Stimulated activated CD4-positive, alpha-beta T cell treated with anti-CD3 and anti-CD28 coated beads, Interleukin-12 subunit alpha, Interleukin-12 subunit beta, amount 100 ng/mL, for 48 hours (primary cell): ENCODE measurements around the gene BICD2.

ENCODE experiments used
- DNase-seq, 3 donors: peaks; one replicate each; pipeline ENCODE4 v3.0.0-alpha.2; 2020; ENCODE audit warnings: low read depth in 2 of 3, low spot score in 1 of 3

Gene BICD2

GRCh38 chr9:92728831-92729734 is 35.5 kb downstream of the BICD2 start:
- DNase-seq: no peak

- DNase-seq: no peak
These were observed 36.6 kb downstream of the BICD2 start for GRCh38 chr9:92727716-92728700.

DNA sequence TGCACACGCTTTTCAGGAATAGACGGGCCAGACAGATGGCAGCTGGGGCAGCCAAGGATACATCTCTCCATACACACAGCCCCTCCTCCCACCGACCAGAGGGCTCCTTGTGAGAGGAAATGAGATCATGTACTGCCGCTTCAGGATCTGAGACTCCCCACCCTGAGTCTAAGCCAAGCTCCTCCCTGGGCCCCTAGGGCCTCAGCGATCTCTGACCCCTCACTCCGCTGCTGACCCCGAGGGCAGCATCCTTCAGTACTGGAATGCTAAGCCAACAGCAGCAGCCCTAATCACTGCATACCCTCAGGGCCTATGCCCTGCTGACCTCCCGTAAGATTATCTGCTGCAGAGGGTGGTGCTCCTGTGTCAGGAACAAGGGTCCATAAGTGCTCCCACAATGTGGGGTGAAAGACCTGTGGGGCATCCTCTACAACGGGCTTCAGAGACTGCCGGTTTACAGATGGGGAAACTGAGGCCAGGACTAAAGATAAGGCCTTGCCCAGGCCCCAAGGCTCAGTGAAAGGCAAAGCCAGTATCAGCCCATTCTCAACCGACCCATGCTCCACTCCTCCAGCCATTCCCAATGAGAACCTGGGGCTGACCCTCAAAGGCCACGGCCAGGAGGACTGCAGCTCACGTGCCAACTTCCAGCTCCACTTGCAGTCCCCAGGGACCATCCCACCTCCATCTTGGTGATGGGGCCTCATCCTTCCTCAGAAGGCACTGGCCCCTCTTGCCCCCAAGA is 37.5 kb downstream of the BICD2 start:
- DNase-seq: no peak

GRCh38 chr9:92726348-92726747 is 38.3 kb downstream of the BICD2 start:
- no peak for DNase-seq

GRCh38 chr9:92725766-92726165 is 38.9 kb downstream of the BICD2 start:
- no peak for DNase-seq

DNA sequence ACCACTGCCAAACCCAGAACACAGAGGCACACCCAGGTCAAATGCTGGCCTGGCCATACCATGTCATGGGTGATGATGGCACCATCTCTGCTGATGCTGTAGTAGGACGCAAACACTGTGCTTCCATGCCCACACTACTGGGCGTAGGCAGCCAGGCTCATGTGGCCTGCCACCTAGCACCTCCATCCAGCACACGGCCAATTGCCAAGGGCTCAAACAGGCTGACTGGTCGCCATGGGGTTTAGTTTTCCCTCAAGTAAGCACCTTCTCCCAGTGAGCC is 39.4 kb downstream of the BICD2 start:
- DNase-seq: no peak

GRCh38 chr9:92724528-92725265 is 39.9 kb downstream of the BICD2 start:
- DNase-seq: no peak

DNA sequence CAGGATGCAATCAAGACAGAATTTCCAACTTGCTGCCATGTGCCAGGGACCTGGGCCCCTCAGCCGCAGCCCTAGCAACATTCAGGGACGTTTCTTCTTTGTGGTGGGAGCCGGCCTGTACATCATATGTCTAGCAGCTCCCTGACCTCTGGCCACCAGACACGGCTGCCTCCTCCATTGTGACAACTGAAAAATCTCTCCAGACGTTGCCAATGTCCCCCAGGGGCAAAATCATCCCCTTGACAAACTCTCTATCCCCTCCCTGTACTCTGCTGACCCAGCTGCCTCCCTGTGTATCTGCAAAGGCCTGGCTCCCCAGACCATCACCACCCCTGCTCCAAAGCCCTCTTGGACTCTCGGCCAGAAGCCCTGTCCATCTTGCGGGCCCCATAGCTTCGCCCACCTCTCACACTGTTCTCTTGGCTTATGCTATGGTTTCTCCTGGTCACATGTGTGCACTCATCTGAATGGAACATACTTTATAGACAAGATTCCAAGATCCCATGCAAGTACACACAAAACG is 40.8 kb downstream of the BICD2 start:
- DNase-seq: no peak

DNA sequence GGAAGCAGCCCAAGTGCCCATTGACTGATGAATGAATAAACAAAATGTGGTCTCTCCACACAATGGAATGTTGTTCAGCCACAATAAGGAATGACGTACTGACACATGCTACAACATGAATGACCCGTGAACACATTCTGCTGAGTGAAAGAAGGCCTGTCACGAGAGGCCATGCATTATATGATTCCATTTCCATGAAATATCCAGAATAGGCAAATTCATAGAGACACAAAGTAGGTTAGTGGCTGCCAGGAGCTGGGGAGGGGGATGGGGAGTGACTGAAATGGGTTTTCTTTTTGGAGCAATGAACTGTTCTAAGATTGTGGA is 41.4 kb downstream of the BICD2 start:
- no peak for DNase-seq

GRCh38 chr9:92722386-92723298 is 42.0 kb downstream of the BICD2 start:
- no peak for DNase-seq

- no peak for DNase-seq
These were observed 43.1 kb downstream of the BICD2 start for GRCh38 chr9:92721548-92721947.

DNA sequence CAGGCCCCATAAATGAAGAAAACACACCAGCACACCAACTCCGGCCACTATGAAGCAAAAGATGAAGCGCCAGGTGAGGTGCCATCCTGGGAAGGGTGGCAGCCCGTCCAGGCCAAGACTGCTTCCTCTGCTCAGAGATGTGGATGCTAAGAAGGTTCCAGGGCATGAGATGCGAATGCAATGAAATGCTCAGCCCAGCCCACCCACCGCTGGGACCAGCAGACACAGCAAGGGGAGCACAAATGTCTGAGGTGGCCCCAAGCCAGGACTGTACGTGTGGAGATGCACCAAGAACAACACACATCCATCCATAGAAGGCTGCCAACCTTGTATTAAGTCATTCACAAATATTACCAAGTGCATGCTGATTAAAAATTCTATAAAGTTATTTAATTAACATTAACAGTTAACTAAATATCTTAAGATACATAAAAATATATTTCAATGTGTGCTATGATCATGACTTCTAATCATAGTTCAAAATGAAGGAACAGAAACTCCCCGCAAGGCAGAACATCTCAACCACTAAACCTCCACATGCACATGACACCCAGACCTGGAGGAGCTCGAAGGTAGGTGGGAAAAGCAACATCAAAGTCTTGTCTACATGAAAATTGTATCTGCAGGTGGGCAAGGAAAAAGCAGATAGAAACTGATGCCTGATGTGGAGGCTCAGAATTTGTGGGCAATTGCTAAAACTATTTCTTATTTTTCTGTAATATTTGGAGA is 43.7 kb downstream of the BICD2 start:
- DNase-seq: no peak

DNA sequence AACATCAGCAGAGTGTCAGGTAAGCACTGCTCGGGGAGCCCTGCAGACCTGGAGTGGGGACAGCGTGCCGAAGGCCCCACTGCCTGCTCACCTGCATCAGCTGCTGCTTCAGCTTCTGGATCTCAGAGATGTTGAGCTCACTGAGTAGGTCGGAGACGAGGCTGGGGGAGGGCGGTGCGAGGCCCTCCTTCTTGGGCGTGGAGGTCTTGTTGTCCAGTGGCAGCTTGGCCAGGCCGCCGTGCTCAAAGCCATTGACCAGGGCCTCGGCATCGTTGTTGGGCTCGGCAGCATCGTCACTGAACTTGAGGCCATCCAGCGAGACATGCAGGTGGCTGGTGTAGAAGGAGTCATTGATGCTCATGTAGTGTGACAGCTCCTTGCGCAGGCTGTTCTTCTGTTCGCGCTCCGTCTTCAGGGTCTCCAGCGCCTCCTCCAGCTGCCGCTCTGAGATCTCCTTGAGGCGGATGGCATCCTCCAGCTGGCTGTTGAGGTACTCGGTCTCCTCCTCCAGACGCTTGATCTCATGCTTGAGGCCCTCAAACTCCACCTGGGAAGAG is 44.3 kb downstream of the BICD2 start:
- no peak for DNase-seq

DNA sequence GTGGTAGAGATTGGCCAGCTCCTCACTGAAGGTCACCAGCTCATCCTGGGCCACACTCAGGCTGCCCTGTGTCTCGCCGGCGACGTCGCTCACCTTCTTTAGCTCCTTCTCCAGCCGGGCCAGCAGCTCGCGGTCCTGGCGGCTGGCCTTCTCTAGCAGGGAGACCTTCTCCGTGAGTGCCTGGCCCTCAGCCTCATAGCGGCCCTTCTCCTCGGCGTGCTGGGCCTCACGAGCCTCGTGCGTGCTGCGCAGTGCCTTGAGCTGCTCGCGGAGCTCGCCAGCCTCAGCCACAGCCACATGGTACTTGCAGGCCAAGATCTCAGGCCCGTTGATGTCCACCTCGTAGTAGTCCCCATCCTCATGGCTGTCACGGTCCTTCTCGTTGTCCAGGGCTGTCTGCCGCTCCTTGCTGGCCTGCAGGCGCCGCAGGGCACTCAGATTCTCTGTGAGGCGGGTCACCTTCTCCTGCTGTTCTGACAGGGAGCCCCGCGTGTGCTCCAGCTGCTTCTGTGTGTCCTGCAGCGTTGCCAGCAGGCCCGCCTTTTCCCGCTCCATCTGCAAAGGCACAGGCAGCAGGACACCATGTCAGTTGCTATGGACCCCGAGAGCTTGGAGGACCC is 45.5 kb downstream of the BICD2 start:
- no peak for DNase-seq

DNA sequence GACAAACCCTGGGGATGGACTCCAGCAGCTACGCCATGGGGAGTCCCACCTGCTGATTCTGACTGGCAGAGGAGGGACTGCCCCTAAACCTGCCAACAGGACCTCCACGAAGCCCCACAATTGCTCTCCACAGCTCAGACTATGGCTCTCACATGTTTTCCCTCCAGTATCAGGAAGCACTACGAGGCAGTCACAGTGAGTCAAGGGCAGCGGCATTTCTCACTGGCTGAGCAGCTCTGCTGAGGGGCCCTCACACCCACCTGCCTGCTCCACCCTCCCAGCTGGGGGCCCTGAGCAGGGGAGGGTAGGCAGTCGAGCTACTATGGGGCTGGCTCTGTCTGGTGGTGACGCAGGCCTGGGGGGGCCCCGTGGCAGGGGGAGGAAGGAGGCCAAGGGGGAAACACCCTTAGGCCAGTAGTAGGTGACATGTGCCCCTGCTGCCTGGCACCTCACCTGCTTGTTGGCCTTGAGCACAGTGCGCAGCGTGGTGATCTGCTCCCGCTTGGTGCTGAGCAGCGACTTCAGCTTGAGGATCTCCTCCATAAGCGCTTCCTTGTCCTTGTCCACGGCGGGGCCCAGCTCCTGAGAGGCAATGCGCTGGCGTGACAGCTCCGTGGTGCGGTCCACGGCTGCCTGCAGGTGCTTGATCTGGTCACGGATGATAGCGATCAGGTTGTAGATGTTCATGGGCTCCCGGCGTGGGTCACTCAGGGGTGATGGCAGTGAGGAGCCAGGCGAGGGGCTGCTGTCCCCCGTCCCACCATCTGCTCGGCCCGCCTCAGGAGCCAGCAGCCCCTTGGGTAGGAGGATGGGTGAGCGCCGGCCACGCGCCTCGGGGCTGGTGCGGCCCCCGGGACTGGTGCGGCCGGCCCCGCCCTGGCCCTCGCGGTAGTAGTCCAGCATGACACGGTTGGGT is 46.3 kb downstream of the BICD2 start:
- no peak for DNase-seq

GRCh38 chr9:92717201-92718085 is 47.2 kb downstream of the BICD2 start:
- DNase-seq: no peak
